CD4-positive, alpha-beta T cell (primary cell): ENCODE measurements around the gene TM4SF18. TPM values are rescaled to one million over a fixed set of nuclear protein-coding genes. Genes with fewer than 3 reads are reported as not detected.

ENCODE experiments used
- ATAC-seq: fragments of 200-7000 bp; cut with Tn5 transposase; one replicate; pipeline ENCODE4 v1.10.0; 2022; ENCODE audit warnings: mild to moderate bottlenecking; ENCODE audit not compliant: poor library complexity
- CTCF ChIA-PET: fragments of 350-600 bp; sonication (Branson Sonifier 250); formaldehyde crosslinking; loops from one replicate; lab custom pipeline; 2021; ENCODE audit warnings: antibody characterized with exemption, inconsistent platforms; lab: Charles Lee
- POLR2A ChIA-PET: fragments of 350-600 bp; sonication (Branson Sonifier 250); formaldehyde crosslinking; loops from one replicate; lab custom pipeline; 2021; ENCODE audit warnings: antibody characterized with exemption, inconsistent platforms; lab: Charles Lee
- DNase-seq, 14 experiments: peaks; one replicate each; pipeline ENCODE4 v3.0.0-alpha.2; 2013 to 2020; ENCODE audit warnings: mixed read lengths in 2 of 14
- H3K27ac ChIP-seq, 2 donors: one replicate each; pipeline versions ENCODE4 v1.5.1 to v1.7.0; 2013; ENCODE audit warnings: low read length in 2 of 2, low read depth in 1 of 2, mild to moderate bottlenecking in 1 of 2
- H3K27me3 ChIP-seq, 2 experiments: 1 replicate in 1 of 2; 2 replicates in 1 of 2; pipeline versions ENCODE4 v1.6.1 to v1.7.0; 2013; ENCODE audit warnings: low read length in 2 of 2, control low read depth in 1 of 2, mild to moderate bottlenecking in 1 of 2, moderate library complexity in 1 of 2; ENCODE audit not compliant: insufficient read depth in 2 of 2, control insufficient read depth in 1 of 2
- H3K36me3 ChIP-seq: one replicate; pipeline ENCODE4 v1.6.1; 2013; ENCODE audit warnings: low read length, control low read depth; ENCODE audit not compliant: insufficient read depth
- H3K4me1 ChIP-seq: one replicate; pipeline ENCODE4 v1.6.1; 2013; ENCODE audit warnings: low read length, control low read depth; ENCODE audit not compliant: insufficient read depth
- H3K4me3 ChIP-seq: one replicate; pipeline ENCODE4 v1.5.1; 2013; ENCODE audit warnings: mild to moderate bottlenecking, low read length, moderate library complexity
- H3K9me3 ChIP-seq, 2 experiments: 1 replicate in 1 of 2; 2 replicates in 1 of 2; pipeline versions ENCODE4 v1.6.1 to v1.7.0; 2013; ENCODE audit warnings: low read length in 2 of 2, mild to moderate bottlenecking in 2 of 2, control low read depth in 1 of 2, moderate library complexity in 1 of 2; ENCODE audit not compliant: control insufficient read depth in 1 of 2, insufficient read depth in 1 of 2
- H3K27ac Mint-ChIP-seq: one replicate; pipeline ENCODE4 v1.8.0; 2020; ENCODE audit warnings: mixed read lengths
- H3K27me3 Mint-ChIP-seq: one replicate; pipeline ENCODE4 v1.8.0; 2021; ENCODE audit warnings: mixed read lengths
- H3K36me3 Mint-ChIP-seq: one replicate; pipeline ENCODE4 v1.8.0; 2021; ENCODE audit warnings: low read depth, mixed read lengths
- H3K4me1 Mint-ChIP-seq: one replicate; pipeline ENCODE4 v1.8.0; 2021; ENCODE audit warnings: low read depth, mixed read lengths
- H3K4me3 Mint-ChIP-seq: one replicate; pipeline ENCODE4 v1.8.0; 2020; ENCODE audit warnings: mild to moderate bottlenecking, mixed read lengths
- H3K9me3 Mint-ChIP-seq: one replicate; pipeline ENCODE4 v1.8.0; 2020; ENCODE audit warnings: mixed read lengths
- intact Hi-C, 2 experiments: fragments of 100-400 bp; cut with DNase I in 1 of 2; cut with micrococcal nuclease in 1 of 2; formaldehyde crosslinking; loops; one replicate each; pipeline versions ENCODE4 v1.15.1 to v1.9.0; 2023 to 2025; cut with DNase I, micrococcal nuclease
- total RNA-seq, 174 experiments: library from RNA in 2 of 174; stranded (reverse) in 2 of 174; gene quantifications; one replicate each; pipeline ENCODE4 v1.2.3 and lab custom pipeline; 2021 to 2026
- TF ChIP-seq, protein P1 (sequence below): fragments of 200-600 bp; IDR thresholded peaks from one replicate; pipeline ENCODE4 v1.8.0; 2022; ENCODE audit warnings: antibody characterized with exemption, mild to moderate bottlenecking

Gene TM4SF18
- total RNA-seq, 2 experiments from 2014 or later, result not detected

DNA sequence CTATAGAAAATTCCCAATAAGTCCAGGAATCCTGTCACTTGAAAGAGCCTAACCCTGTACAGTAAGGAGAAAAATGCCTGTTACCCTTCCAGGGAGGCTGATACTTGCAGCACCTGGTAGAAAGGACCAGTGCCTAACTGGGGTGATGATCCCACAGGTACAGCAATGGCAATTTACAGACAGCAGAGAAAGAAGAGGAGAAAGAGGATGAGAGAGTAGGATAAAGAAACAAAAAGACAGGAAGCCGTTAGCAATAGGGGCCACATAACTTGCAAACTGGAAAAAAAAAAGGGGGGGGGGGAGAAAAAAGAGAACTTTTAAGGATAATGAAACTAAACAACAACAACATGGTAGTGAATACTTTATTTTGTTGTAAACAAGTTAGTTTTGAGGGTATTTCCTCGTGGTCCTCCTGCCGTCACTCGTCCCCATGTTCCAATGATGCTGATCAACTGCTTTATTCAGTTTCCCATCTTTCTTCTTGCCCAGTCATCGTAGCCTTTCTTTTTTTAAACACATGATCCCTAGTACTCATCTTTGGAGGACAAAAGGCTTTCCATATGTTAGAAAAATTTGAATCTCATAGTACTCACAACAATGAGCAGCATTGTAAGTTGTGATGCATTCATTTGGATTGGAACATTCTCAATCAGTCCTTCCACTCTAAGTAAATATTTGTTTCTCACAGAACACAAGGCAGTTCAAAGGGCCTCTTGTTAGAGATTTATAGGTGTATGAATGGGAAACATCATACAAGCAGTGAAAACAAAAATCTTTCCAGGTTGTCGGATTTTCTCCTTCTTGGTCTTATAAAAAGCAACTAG is 35.5 kb upstream of the TM4SF18 start:
- TF ChIP-seq, protein P1, sequence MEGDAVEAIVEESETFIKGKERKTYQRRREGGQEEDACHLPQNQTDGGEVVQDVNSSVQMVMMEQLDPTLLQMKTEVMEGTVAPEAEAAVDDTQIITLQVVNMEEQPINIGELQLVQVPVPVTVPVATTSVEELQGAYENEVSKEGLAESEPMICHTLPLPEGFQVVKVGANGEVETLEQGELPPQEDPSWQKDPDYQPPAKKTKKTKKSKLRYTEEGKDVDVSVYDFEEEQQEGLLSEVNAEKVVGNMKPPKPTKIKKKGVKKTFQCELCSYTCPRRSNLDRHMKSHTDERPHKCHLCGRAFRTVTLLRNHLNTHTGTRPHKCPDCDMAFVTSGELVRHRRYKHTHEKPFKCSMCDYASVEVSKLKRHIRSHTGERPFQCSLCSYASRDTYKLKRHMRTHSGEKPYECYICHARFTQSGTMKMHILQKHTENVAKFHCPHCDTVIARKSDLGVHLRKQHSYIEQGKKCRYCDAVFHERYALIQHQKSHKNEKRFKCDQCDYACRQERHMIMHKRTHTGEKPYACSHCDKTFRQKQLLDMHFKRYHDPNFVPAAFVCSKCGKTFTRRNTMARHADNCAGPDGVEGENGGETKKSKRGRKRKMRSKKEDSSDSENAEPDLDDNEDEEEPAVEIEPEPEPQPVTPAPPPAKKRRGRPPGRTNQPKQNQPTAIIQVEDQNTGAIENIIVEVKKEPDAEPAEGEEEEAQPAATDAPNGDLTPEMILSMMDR, result no peak
- H3K9me3 Mint-ChIP-seq, result no peaks in the 10 kb centered on the region
- CTCF ChIA-PET, result no interaction called here

DNA sequence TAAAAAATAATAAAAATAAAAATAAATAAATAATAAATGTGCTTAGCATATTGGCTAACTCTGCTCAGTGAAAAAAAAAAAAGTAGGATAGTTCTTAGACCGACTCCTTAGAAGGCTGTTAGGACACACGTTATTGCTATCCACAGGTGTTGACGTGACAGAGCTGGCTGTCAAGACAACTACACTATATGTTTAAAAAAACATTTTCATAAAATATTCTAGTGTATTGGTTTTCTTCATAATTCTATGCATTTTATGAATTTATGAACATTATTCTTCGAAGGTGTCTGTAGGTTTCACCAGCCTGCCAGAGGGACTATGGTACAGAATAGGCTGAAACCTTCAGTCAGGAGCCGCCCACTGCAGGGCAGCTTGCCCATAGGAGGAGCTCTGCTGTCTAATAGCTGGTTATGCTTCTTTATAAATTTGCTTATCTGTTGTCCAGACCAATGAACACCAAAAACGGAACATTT is 34.8 kb upstream of the TM4SF18 start:
- Mint-ChIP-seq H3K36me3 (no peaks in the 10 kb centered on the region), H3K27ac (no peak overlapping the region), H3K9me3 (no peaks in the 10 kb centered on the region), H3K4me3 (no peak overlapping the region), H3K4me1 (no peaks in the 10 kb centered on the region), H3K27me3 (peaks cover 14% of the 10 kb centered on the region)
- POLR2A ChIA-PET, result no interaction called here
- intact Hi-C loops, result no loop called here
- no peaks in the 10 kb centered on the region for H3K4me1 ChIP-seq
- DNase-seq (no peak), ATAC-seq (no peak)
- no peak overlapping the region for H3K27ac ChIP-seq
- TF ChIP-seq, protein P1, result no peak
- H3K4me3 ChIP-seq, result no peak overlapping the region
- no peaks in the 10 kb centered on the region for H3K36me3 ChIP-seq
- H3K27me3 ChIP-seq, result peaks cover under 1 to 5% of the 10 kb centered on the region in 2 experiments
- CTCF ChIA-PET, result no interaction called here
- H3K9me3 ChIP-seq, result no peaks in the 10 kb centered on the region

More for the DNA sequence above, 35.5 kb upstream of the TM4SF18 start:
- H3K9me3 ChIP-seq, result no peaks in the 10 kb centered on the region
- peaks cover 0 to 5% of the 10 kb centered on the region in 2 experiments for H3K27me3 ChIP-seq
- no peak overlapping the region for H3K4me3 Mint-ChIP-seq
- POLR2A ChIA-PET, result no interaction called here
- no peak for ATAC-seq
- no peaks in the 10 kb centered on the region for H3K4me1 Mint-ChIP-seq
- H3K4me1 ChIP-seq, result no peaks in the 10 kb centered on the region
- H3K27me3 Mint-ChIP-seq, result peaks cover 14% of the 10 kb centered on the region
- no peaks in the 10 kb centered on the region for H3K36me3 ChIP-seq
- no peak overlapping the region for H3K27ac Mint-ChIP-seq
- H3K4me3 ChIP-seq, result no peak overlapping the region
- no peak for DNase-seq
- intact Hi-C loops, result no loop called here
- no peaks in the 10 kb centered on the region for H3K36me3 Mint-ChIP-seq
- H3K27ac ChIP-seq, result no peak overlapping the region

DNA sequence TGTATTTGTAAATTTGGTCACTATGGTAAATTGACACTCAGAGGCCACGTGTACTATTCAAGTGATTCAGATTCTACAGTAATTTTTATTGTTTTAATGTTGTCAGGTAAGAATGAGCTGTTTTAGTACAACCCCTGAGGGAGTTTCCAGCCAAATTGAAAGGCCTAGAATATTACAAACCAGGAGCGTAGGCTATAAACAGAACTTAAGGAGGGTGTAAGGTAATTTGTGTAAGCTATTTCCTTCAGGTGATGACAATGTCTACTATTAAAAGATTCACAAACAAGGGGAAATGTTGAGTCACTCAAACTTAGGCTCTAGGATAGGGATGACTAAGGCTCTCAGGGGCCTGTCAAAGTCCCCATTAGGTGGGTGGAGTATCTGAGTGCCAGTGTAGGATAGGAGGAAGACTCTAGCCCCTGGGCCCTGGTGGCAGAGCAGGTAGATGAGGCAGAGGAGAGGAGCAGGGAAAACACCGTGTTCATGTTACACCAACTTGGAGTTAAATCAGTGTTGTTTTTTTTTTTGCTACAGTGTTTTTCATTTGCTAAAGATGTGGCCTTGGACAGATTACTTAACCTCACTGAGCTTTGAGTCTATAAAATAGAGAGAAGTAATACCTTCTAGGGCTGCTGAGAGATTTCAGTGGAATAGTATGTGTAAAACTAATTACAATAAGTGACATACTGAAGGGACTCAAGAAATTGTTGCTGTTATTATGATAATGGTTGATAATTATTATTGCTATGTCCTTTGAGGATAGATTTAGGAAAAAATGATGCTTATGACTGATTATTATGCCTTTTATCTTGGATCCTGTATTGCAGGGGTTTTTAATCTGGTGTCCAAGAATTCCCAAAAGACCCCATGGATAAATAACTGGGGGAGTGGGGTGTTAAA is 33.8 kb upstream of the TM4SF18 start:
- Mint-ChIP-seq H3K27ac (no peak overlapping the region), H3K4me1 (no peaks in the 10 kb centered on the region), H3K27me3 (peaks cover 12% of the 10 kb centered on the region), H3K4me3 (no peak overlapping the region), H3K36me3 (no peaks in the 10 kb centered on the region), H3K9me3 (no peaks in the 10 kb centered on the region)
- TF ChIP-seq, protein P1, result no peak
- Histone ChIP-seq H3K4me1 (no peaks in the 10 kb centered on the region), H3K4me3 (no peak overlapping the region), H3K27me3 (peaks cover 3 to 5% of the 10 kb centered on the region in 2 experiments), H3K27ac (no peak overlapping the region), H3K9me3 (no peaks in the 10 kb centered on the region), H3K36me3 (no peaks in the 10 kb centered on the region)
- no peak for DNase-seq
- no peak for ATAC-seq
- CTCF ChIA-PET, result no interaction called here
- POLR2A ChIA-PET, result no interaction called here
- intact Hi-C loops, result no loop called here
